ENCODE measurements around the gene NAMPT. TPM values are rescaled to one million over a fixed set of nuclear protein-coding genes. Genes with fewer than 3 reads are reported as not detected.

The NAMPT gene
- total RNA-seq, 6 experiments from 2014 or later = 118 to 726 (median 515) TPM

DNA sequence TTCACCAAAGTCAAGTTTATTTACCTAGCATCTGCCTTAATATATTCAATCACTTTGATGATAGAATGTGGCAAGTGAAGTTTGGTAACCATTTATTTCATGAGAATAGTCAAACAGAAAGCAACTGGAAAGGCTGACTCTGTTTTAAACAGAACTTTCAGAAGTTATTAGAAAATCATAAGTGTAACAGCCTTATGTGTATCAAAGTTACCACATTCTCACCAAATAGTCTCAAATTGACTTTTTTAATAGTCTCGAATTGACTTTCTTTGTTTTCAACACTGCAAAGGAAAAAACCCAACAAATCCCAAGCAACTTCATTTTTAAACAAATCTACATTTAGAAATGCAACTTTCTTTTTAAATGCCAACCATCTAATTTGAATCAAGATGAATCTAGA is 29.5 kb downstream of the NAMPT start:
- Histone ChIP-seq H3K4me1 (peaks cover 0 to 50% (median 11%) of the 10 kb centered on the region in 4 donors), H3K4me3 (no peak overlapping the region), H3K27ac (peak overlapping the region in 2 of 3 donors; percentile 63 to 85), H3K36me3 (peaks cover 18 to 85% (median 49%) of the 10 kb centered on the region in 4 donors), H3K9me3 (no peaks in the 10 kb centered on the region), H3K27me3 (no peaks in the 10 kb centered on the region)
- TF ChIP-seq POLR2A (IDR thresholded peaks at IDR 0.05) = no peak
- TF ChIP-seq, protein P1, sequence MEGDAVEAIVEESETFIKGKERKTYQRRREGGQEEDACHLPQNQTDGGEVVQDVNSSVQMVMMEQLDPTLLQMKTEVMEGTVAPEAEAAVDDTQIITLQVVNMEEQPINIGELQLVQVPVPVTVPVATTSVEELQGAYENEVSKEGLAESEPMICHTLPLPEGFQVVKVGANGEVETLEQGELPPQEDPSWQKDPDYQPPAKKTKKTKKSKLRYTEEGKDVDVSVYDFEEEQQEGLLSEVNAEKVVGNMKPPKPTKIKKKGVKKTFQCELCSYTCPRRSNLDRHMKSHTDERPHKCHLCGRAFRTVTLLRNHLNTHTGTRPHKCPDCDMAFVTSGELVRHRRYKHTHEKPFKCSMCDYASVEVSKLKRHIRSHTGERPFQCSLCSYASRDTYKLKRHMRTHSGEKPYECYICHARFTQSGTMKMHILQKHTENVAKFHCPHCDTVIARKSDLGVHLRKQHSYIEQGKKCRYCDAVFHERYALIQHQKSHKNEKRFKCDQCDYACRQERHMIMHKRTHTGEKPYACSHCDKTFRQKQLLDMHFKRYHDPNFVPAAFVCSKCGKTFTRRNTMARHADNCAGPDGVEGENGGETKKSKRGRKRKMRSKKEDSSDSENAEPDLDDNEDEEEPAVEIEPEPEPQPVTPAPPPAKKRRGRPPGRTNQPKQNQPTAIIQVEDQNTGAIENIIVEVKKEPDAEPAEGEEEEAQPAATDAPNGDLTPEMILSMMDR (IDR thresholded peaks at IDR 0.05) = no peak
- intact Hi-C loops (cut with DNase I) = no loop called here
- ATAC-seq = no peak
- DNase-seq = no peak
- WGBS (ENCODE audit: insufficient coverage, low coverage, low lambda C conversion rate, missing lambda C conversion rate) = 58% methylated on average over 1 of the region's 1 CpG

DNA sequence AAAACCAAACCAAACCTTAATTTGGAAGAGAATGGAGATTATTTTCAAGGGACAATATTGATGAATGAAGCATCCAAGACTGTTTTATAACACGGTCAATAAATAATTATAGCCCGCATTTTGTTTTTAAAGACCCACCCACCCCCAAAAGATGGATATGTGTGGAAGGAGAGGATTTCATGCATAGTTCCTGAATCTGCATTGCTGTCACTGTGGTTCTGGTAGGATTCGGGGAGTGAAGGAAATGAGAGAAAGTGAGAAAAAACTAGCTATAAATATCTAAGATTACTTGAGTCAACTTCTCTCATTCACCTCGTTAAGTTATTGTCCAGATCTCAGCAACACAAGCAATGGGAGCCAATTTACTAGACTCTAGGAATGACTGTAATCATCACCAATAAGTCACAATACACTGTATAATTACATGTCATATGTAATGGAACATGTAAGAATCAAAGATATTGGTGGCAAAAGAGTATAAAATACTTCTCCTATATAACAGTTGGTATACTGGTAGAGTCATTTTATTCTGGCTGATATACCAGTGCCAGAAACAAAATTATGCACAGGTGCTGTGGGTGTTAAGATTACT is 30.2 kb downstream of the NAMPT start:
- intact Hi-C loops (cut with DNase I) = no loop called here
- no peak for TF ChIP-seq POLR2A (IDR thresholded peaks at IDR 0.05)
- TF ChIP-seq, protein P1 (IDR thresholded peaks at IDR 0.05) = no peak
- peaks cover 0 to 50% (median 11%) of the 10 kb centered on the region in 4 donors for H3K4me1 ChIP-seq
- H3K4me3 ChIP-seq = no peak overlapping the region
- peak overlapping the region in 2 of 3 donors; percentile 41 to 85 for H3K27ac ChIP-seq
- WGBS (ENCODE audit: insufficient coverage, low coverage, low lambda C conversion rate, missing lambda C conversion rate) = 87% methylated on average over 4 of the region's 4 CpGs
- no peaks in the 10 kb centered on the region for H3K27me3 ChIP-seq
- no peaks in the 10 kb centered on the region for H3K9me3 ChIP-seq
- DNase-seq (no peak), ATAC-seq (no peak)
- H3K36me3 ChIP-seq = peaks cover 15 to 81% (median 46%) of the 10 kb centered on the region in 4 donors

DNA sequence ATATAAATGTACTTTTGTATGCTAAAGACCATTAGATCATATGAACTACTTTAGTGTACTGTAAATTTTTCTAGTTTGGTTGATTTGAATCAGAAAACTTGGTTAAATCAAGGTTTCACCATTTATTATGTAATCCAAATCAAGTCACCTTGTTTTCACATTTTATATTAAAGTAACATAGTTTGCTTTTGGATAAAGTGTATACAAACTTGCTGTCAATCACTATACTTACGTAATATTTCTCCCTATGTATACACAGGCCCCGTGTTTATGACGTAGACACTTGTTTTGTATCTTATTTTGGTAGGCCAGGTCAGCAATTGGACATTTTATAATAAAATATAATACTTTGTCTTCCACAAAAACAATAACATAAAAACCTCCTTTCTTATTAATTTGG is 32.2 kb downstream of the NAMPT start:
- peak overlapping the region in 2 of 3 donors; percentile 41 to 85 for H3K27ac ChIP-seq
- WGBS (ENCODE audit: insufficient coverage, low coverage, low lambda C conversion rate, missing lambda C conversion rate) = 45% methylated on average over 3 of the region's 3 CpGs
- H3K36me3 ChIP-seq = peaks cover 3 to 80% (median 40%) of the 10 kb centered on the region in 4 donors
- peaks cover 0 to under 1% (median 0%) of the 10 kb centered on the region in 4 donors for H3K9me3 ChIP-seq
- ATAC-seq (peak in 2 of 4 donors; percentile 18 to 35), DNase-seq (no peak)
- H3K4me3 ChIP-seq = no peak overlapping the region
- TF ChIP-seq, protein P1 (IDR thresholded peaks at IDR 0.05) = no peak
- TF ChIP-seq POLR2A (IDR thresholded peaks at IDR 0.05) = no peak
- no peaks in the 10 kb centered on the region for H3K27me3 ChIP-seq
- intact Hi-C loops (cut with DNase I) = no loop called here
- H3K4me1 ChIP-seq = peaks cover 0 to 39% (median 4%) of the 10 kb centered on the region in 4 donors

DNA sequence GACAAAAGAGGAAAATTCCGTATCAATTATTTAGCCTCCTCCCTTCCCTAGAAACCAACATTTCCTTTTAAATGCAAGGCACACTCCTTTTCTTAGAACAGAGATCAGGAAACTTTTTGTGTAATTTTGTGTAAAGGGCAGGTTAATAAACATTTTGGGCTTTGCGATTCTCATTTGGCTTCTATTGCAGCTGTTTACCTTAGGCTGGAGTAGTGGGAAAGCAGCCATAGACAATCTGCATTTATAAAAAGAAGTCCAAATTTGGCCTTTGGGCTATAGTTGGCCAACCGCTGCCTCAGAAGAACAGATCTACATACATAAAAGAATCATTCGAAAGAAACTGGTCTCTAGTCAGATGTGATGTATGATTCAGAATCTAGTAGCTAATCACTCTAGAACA is 35.3 kb downstream of the NAMPT start:
- Histone ChIP-seq H3K9me3 (peaks cover 0 to 7% (median 0%) of the 10 kb centered on the region in 4 donors), H3K4me3 (no peak overlapping the region), H3K27ac (peak overlapping the region in 1 of 3 donors; percentile 26), H3K4me1 (peaks cover 0 to 21% (median 0%) of the 10 kb centered on the region in 4 donors), H3K27me3 (no peaks in the 10 kb centered on the region), H3K36me3 (peaks cover 3 to 62% (median 39%) of the 10 kb centered on the region in 4 donors)
- WGBS (ENCODE audit: insufficient coverage, low coverage, low lambda C conversion rate, missing lambda C conversion rate) = 69% methylated on average over 4 of the region's 4 CpGs
- DNase-seq (no peak), ATAC-seq (peak in 1 of 4 donors; percentile 45)
- TF ChIP-seq, protein P1 (IDR thresholded peaks at IDR 0.05) = no peak
- no peak for TF ChIP-seq POLR2A (IDR thresholded peaks at IDR 0.05)
- intact Hi-C loops (cut with DNase I) = no loop called here

All from right lobe of liver (tissue), 6 donors.